Measurements from ENCODE around the gene ADGRG6.

DNA sequence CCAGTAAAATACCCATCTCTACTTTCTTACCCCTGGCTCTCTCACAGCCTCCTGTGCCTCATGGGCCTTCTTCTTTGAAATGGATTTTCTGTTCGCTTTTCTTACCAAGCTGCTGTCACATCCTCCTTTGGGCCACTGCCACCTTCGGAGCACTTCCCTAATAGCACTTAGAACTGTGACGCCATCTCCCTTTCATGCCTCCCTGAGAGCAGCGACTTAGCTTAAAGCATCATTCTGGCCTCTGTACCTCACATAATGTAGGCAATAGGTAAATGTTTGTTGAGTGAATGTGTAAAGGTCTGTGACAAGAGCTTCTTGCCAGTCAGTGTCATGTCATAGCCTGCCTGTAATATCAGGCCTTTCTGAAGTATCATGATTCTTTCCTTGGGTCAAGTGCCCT, 78.8 kb downstream of the ADGRG6 start:
- no peak for TF ChIP-seq POLR2A (IDR thresholded peaks at IDR 0.05; ENCODE audit: low read depth, low read length)
- no peak for TF ChIP-seq POLR2AphosphoS5 (IDR thresholded peaks at IDR 0.05; ENCODE audit: low read depth, low read length)
- no peak for TF ChIP-seq SPI1 (IDR thresholded peaks at IDR 0.05; ENCODE audit: low read depth, low read length)
- TF ChIP-seq PAX5 (IDR thresholded peaks at IDR 0.05; ENCODE audit: insufficient read depth, low read length, severe bottlenecking) = no peak
- no peak for TF ChIP-seq TAF1 (IDR thresholded peaks at IDR 0.05; ENCODE audit: low read depth, low read length)
